ENCODE results near the gene COL27A1.
"Not testable (repeated sequence)": the region's sequence is repeated elsewhere in the genome, so short reads cannot be mapped to it uniquely, and the experiment has no call there.

The COL27A1 gene

GRCh38 chr9:114125476-114126013, 29.8 kb upstream of the COL27A1 start:
- Histone ChIP-seq H3K27me3 (ENCODE audit: control insufficient read depth, insufficient read depth, low read length) (peaks cover 82% of the 10 kb centered on the region), H3K4me3 (ENCODE audit: low read length) (no peak overlapping the region)

GRCh38 chr9:114126247-114127060, 28.9 kb upstream of the COL27A1 start:
- no peak overlapping the region for H3K9ac ChIP-seq (ENCODE audit: low read depth, low read length)
- H3K27me3 ChIP-seq (ENCODE audit: control insufficient read depth, insufficient read depth, low read length), result peaks cover 83% of the 10 kb centered on the region
- H3K4me3 ChIP-seq (ENCODE audit: low read length), result no peak overlapping the region
- H3K4me2 ChIP-seq (ENCODE audit: low read length), result no peak overlapping the region
- no peaks in the 10 kb centered on the region for H3K36me3 ChIP-seq (ENCODE audit: insufficient read depth, low read length)
- no peaks in the 10 kb centered on the region for H3K4me1 ChIP-seq (ENCODE audit: control insufficient read depth, insufficient read depth, low read length)
- H3K9me3 ChIP-seq (replicated peaks; ENCODE audit: low read length), result peaks cover 8% of the 10 kb centered on the region

More at GRCh38 chr9:114125476-114126013, 29.8 kb upstream of the COL27A1 start:
- H3K9ac ChIP-seq (ENCODE audit: low read depth, low read length), result no peak overlapping the region
- H3K9me3 ChIP-seq (replicated peaks; ENCODE audit: low read length), result peaks cover 8% of the 10 kb centered on the region
- no peaks in the 10 kb centered on the region for H3K36me3 ChIP-seq (ENCODE audit: insufficient read depth, low read length)
- no peaks in the 10 kb centered on the region for H3K4me1 ChIP-seq (ENCODE audit: control insufficient read depth, insufficient read depth, low read length)
- H3K4me2 ChIP-seq (ENCODE audit: low read length), result no peak overlapping the region

- H3K4me2 ChIP-seq (ENCODE audit: low read length); H3K4me1 ChIP-seq (ENCODE audit: control insufficient read depth, insufficient read depth, low read length); H3K4me3 ChIP-seq (ENCODE audit: low read length); H3K36me3 ChIP-seq (ENCODE audit: insufficient read depth, low read length); H3K9me3 ChIP-seq (replicated peaks; ENCODE audit: low read length); H3K9ac ChIP-seq (ENCODE audit: low read depth, low read length): not testable (repeated sequence)
- peaks cover 75% of the 10 kb centered on the region for H3K27me3 ChIP-seq (ENCODE audit: control insufficient read depth, insufficient read depth, low read length)
These were observed 26.6 kb upstream of the COL27A1 start for GRCh38 chr9:114128759-114129158.

- Histone ChIP-seq H3K4me1 (ENCODE audit: control insufficient read depth, insufficient read depth, low read length) (no peaks in the 10 kb centered on the region), H3K4me2 (ENCODE audit: low read length) (no peak overlapping the region), H3K4me3 (ENCODE audit: low read length) (no peak overlapping the region)
These were observed 25.2 kb upstream of the COL27A1 start for GRCh38 chr9:114130141-114130540.

GRCh38 chr9:114130624-114131277, 24.6 kb upstream of the COL27A1 start:
- H3K4me2 ChIP-seq (ENCODE audit: low read length), result no peak overlapping the region
- no peaks in the 10 kb centered on the region for H3K36me3 ChIP-seq (ENCODE audit: insufficient read depth, low read length)
- peaks cover 75% of the 10 kb centered on the region for H3K27me3 ChIP-seq (ENCODE audit: control insufficient read depth, insufficient read depth, low read length)
- no peak overlapping the region for H3K4me3 ChIP-seq (ENCODE audit: low read length)
- no peak overlapping the region for H3K9ac ChIP-seq (ENCODE audit: low read depth, low read length)
- peaks cover 8% of the 10 kb centered on the region for H3K9me3 ChIP-seq (replicated peaks; ENCODE audit: low read length)
- no peaks in the 10 kb centered on the region for H3K4me1 ChIP-seq (ENCODE audit: control insufficient read depth, insufficient read depth, low read length)

More at GRCh38 chr9:114130141-114130540, 25.2 kb upstream of the COL27A1 start:
- peaks cover 8% of the 10 kb centered on the region for H3K9me3 ChIP-seq (replicated peaks; ENCODE audit: low read length)
- no peaks in the 10 kb centered on the region for H3K36me3 ChIP-seq (ENCODE audit: insufficient read depth, low read length)
- H3K27me3 ChIP-seq (ENCODE audit: control insufficient read depth, insufficient read depth, low read length), result peaks cover 74% of the 10 kb centered on the region
- no peak overlapping the region for H3K9ac ChIP-seq (ENCODE audit: low read depth, low read length)

- peaks cover 8% of the 10 kb centered on the region for H3K9me3 ChIP-seq (replicated peaks; ENCODE audit: low read length)
- H3K4me2 ChIP-seq (ENCODE audit: low read length), result no peak overlapping the region
- peaks cover 75% of the 10 kb centered on the region for H3K27me3 ChIP-seq (ENCODE audit: control insufficient read depth, insufficient read depth, low read length)
- no peak overlapping the region for H3K4me3 ChIP-seq (ENCODE audit: low read length)
- H3K36me3 ChIP-seq (ENCODE audit: insufficient read depth, low read length), result no peaks in the 10 kb centered on the region
- no peaks in the 10 kb centered on the region for H3K4me1 ChIP-seq (ENCODE audit: control insufficient read depth, insufficient read depth, low read length)
- no peak overlapping the region for H3K9ac ChIP-seq (ENCODE audit: low read depth, low read length)
These were observed 23.4 kb upstream of the COL27A1 start for GRCh38 chr9:114131808-114132549.

GRCh38 chr9:114132550-114132918, 22.8 kb upstream of the COL27A1 start:
- no peak overlapping the region for H3K4me3 ChIP-seq (ENCODE audit: low read length)
- H3K27me3 ChIP-seq (ENCODE audit: control insufficient read depth, insufficient read depth, low read length), result peaks cover 76% of the 10 kb centered on the region
- no peaks in the 10 kb centered on the region for H3K36me3 ChIP-seq (ENCODE audit: insufficient read depth, low read length)
- H3K9ac ChIP-seq (ENCODE audit: low read depth, low read length), result no peak overlapping the region
- H3K9me3 ChIP-seq (replicated peaks; ENCODE audit: low read length), result peaks cover 6% of the 10 kb centered on the region
- no peaks in the 10 kb centered on the region for H3K4me1 ChIP-seq (ENCODE audit: control insufficient read depth, insufficient read depth, low read length)
- no peak overlapping the region for H3K4me2 ChIP-seq (ENCODE audit: low read length)

- H3K4me2 ChIP-seq (ENCODE audit: low read length), result no peak overlapping the region
- peaks cover 80% of the 10 kb centered on the region for H3K27me3 ChIP-seq (ENCODE audit: control insufficient read depth, insufficient read depth, low read length)
- H3K36me3 ChIP-seq (ENCODE audit: insufficient read depth, low read length), result no peaks in the 10 kb centered on the region
These were observed 20.4 kb upstream of the COL27A1 start for GRCh38 chr9:114134827-114135396.

GRCh38 chr9:114137831-114138230, 17.5 kb upstream of the COL27A1 start:
- peaks cover 86% of the 10 kb centered on the region for H3K27me3 ChIP-seq (ENCODE audit: control insufficient read depth, insufficient read depth, low read length)
- no peaks in the 10 kb centered on the region for H3K36me3 ChIP-seq (ENCODE audit: insufficient read depth, low read length)
- no peak overlapping the region for H3K4me3 ChIP-seq (ENCODE audit: low read length)
- H3K4me1 ChIP-seq (ENCODE audit: control insufficient read depth, insufficient read depth, low read length), result no peaks in the 10 kb centered on the region
- no peak overlapping the region for H3K4me2 ChIP-seq (ENCODE audit: low read length)
- H3K9me3 ChIP-seq (replicated peaks; ENCODE audit: low read length), result no peaks in the 10 kb centered on the region
- H3K9ac ChIP-seq (ENCODE audit: low read depth, low read length), result no peak overlapping the region

More at GRCh38 chr9:114134827-114135396, 20.4 kb upstream of the COL27A1 start:
- Histone ChIP-seq H3K9ac (ENCODE audit: low read depth, low read length) (no peak overlapping the region), H3K9me3 (replicated peaks; ENCODE audit: low read length) (no peaks in the 10 kb centered on the region), H3K4me1 (ENCODE audit: control insufficient read depth, insufficient read depth, low read length) (no peaks in the 10 kb centered on the region), H3K4me3 (ENCODE audit: low read length) (no peak overlapping the region)

- no peaks in the 10 kb centered on the region for H3K4me1 ChIP-seq (ENCODE audit: control insufficient read depth, insufficient read depth, low read length)
- H3K9ac ChIP-seq (ENCODE audit: low read depth, low read length), result no peak overlapping the region
These were observed 16.8 kb upstream of the COL27A1 start for GRCh38 chr9:114138552-114138971.

GRCh38 chr9:114139071-114139470, 16.3 kb upstream of the COL27A1 start:
- Histone ChIP-seq H3K4me2 (ENCODE audit: low read length) (no peak overlapping the region), H3K9me3 (replicated peaks; ENCODE audit: low read length) (no peaks in the 10 kb centered on the region), H3K4me1 (ENCODE audit: control insufficient read depth, insufficient read depth, low read length) (no peaks in the 10 kb centered on the region), H3K36me3 (ENCODE audit: insufficient read depth, low read length) (no peaks in the 10 kb centered on the region), H3K9ac (ENCODE audit: low read depth, low read length) (no peak overlapping the region), H3K27me3 (ENCODE audit: control insufficient read depth, insufficient read depth, low read length) (peaks cover 86% of the 10 kb centered on the region), H3K4me3 (ENCODE audit: low read length) (no peak overlapping the region)

More at GRCh38 chr9:114138552-114138971, 16.8 kb upstream of the COL27A1 start:
- no peaks in the 10 kb centered on the region for H3K9me3 ChIP-seq (replicated peaks; ENCODE audit: low read length)
- H3K27me3 ChIP-seq (ENCODE audit: control insufficient read depth, insufficient read depth, low read length), result peaks cover 84% of the 10 kb centered on the region
- H3K4me3 ChIP-seq (ENCODE audit: low read length), result no peak overlapping the region
- H3K4me2 ChIP-seq (ENCODE audit: low read length), result no peak overlapping the region
- no peaks in the 10 kb centered on the region for H3K36me3 ChIP-seq (ENCODE audit: insufficient read depth, low read length)

Measured in skeletal muscle satellite cell (primary cell).